ENCODE results near the gene KRT75. TPM values are rescaled to one million over a fixed set of nuclear protein-coding genes. Genes with fewer than 3 reads are reported as not detected.

Gene KRT75
- total RNA-seq, 2 experiments from 2014 or later = not detected

- Mint-ChIP-seq H3K27me3 (no peaks in the 10 kb centered on the region), H3K36me3 (ENCODE audit: low read depth) (no peaks in the 10 kb centered on the region), H3K27ac (no peak overlapping the region), H3K9me3 (no peaks in the 10 kb centered on the region), H3K4me3 (no peak overlapping the region), H3K4me1 (no peaks in the 10 kb centered on the region)
- ChIA-PET CTCF (interaction anchor here (0.7 to 1.1 kb wide), 2 partner anchors 18 to 169 kb away, joined by 3 to 4 read pairs; no protein-coding TSS in a partner anchor), POLR2A (no interaction called here)
- peak; percentile 16 for DNase-seq
These were observed 43.2 kb downstream of the KRT75 start for GRCh38 chr12:52390739-52391617.

- Mint-ChIP-seq H3K36me3 (ENCODE audit: low read depth) (no peaks in the 10 kb centered on the region), H3K27ac (no peak overlapping the region), H3K27me3 (no peaks in the 10 kb centered on the region), H3K4me1 (no peaks in the 10 kb centered on the region), H3K4me3 (no peak overlapping the region), H3K9me3 (no peaks in the 10 kb centered on the region)
- POLR2A ChIA-PET = no interaction called here
- no peak for DNase-seq
- CTCF ChIA-PET = no interaction called here
These were observed 44.6 kb downstream of the KRT75 start for GRCh38 chr12:52389313-52390207.

- Mint-ChIP-seq H3K36me3 (ENCODE audit: low read depth) (no peaks in the 10 kb centered on the region), H3K27me3 (no peaks in the 10 kb centered on the region), H3K27ac (no peak overlapping the region), H3K9me3 (no peaks in the 10 kb centered on the region), H3K4me3 (no peak overlapping the region), H3K4me1 (peaks cover 7% of the 10 kb centered on the region)
- no peak for DNase-seq
- POLR2A ChIA-PET = no interaction called here
- CTCF ChIA-PET = no interaction called here
These were observed 46.3 kb downstream of the KRT75 start for GRCh38 chr12:52387859-52388258.

- peaks cover 17% of the 10 kb centered on the region for H3K4me1 Mint-ChIP-seq
- no peak for DNase-seq
- no peaks in the 10 kb centered on the region for H3K36me3 Mint-ChIP-seq (ENCODE audit: low read depth)
- no peak within 1 kb of the TSS for H3K4me3 Mint-ChIP-seq
- H3K9me3 Mint-ChIP-seq = no peaks in the 10 kb centered on the region
- ChIA-PET POLR2A (no interaction called here), CTCF (no interaction called here)
- H3K27me3 Mint-ChIP-seq = no peaks in the 10 kb centered on the region
- H3K27ac Mint-ChIP-seq = no peak within 1 kb of the TSS
These were observed 48.9 kb downstream of the KRT75 start, which contains the start of gene KRT84 for GRCh38 chr12:52385226-52385702. TSS of gene KRT84 (minus strand) at chr12:52385652. CDS start at chr12:52385585, 67 bp downstream.

GRCh38 chr12:52383331-52383730 is 50.8 kb downstream of the KRT75 start:
- POLR2A ChIA-PET = no interaction called here
- Mint-ChIP-seq H3K27ac (no peak overlapping the region), H3K4me1 (peaks cover 17% of the 10 kb centered on the region), H3K9me3 (no peaks in the 10 kb centered on the region), H3K4me3 (no peak overlapping the region), H3K27me3 (no peaks in the 10 kb centered on the region), H3K36me3 (ENCODE audit: low read depth) (no peaks in the 10 kb centered on the region)
- CTCF ChIA-PET = interaction anchor here (0.9 to 1.1 kb wide), 2 partner anchors 11 to 502 kb away, joined by 3 to 4 read pairs; no protein-coding TSS in a partner anchor
- no peak for DNase-seq

- ChIA-PET POLR2A (no interaction called here), CTCF (interaction anchor here (1.1 to 1.9 kb wide), 2 partner anchors 10 to 502 kb away, joined by 3 to 6 read pairs; no protein-coding TSS in a partner anchor)
- H3K27ac Mint-ChIP-seq = no peak overlapping the region
- DNase-seq = peak; percentile 16
- no peaks in the 10 kb centered on the region for H3K9me3 Mint-ChIP-seq
- H3K4me1 Mint-ChIP-seq = peaks cover 17% of the 10 kb centered on the region
- no peaks in the 10 kb centered on the region for H3K27me3 Mint-ChIP-seq
- H3K4me3 Mint-ChIP-seq = no peak overlapping the region
- H3K36me3 Mint-ChIP-seq (ENCODE audit: low read depth) = no peaks in the 10 kb centered on the region
These were observed 51.3 kb downstream of the KRT75 start for GRCh38 chr12:52382854-52383253.

GRCh38 chr12:52381206-52381605 is 53.0 kb downstream of the KRT75 start:
- Mint-ChIP-seq H3K27me3 (no peaks in the 10 kb centered on the region), H3K4me1 (peaks cover 17% of the 10 kb centered on the region), H3K27ac (no peak overlapping the region), H3K36me3 (ENCODE audit: low read depth) (no peaks in the 10 kb centered on the region), H3K4me3 (no peak overlapping the region), H3K9me3 (no peaks in the 10 kb centered on the region)
- POLR2A ChIA-PET = no interaction called here
- no peak for DNase-seq
- CTCF ChIA-PET = interaction anchor here (1.0 to 1.9 kb wide), 3 partner anchors 9 to 234 kb away, joined by 3 to 6 read pairs (median 4); no protein-coding TSS in a partner anchor

GRCh38 chr12:52380271-52380694 is 53.9 kb downstream of the KRT75 start:
- no peak overlapping the region for H3K27ac Mint-ChIP-seq
- no peaks in the 10 kb centered on the region for H3K9me3 Mint-ChIP-seq
- H3K4me3 Mint-ChIP-seq = no peak overlapping the region
- peak; percentile 15 for DNase-seq
- no peaks in the 10 kb centered on the region for H3K36me3 Mint-ChIP-seq (ENCODE audit: low read depth)
- H3K27me3 Mint-ChIP-seq = peaks cover 5% of the 10 kb centered on the region
- H3K4me1 Mint-ChIP-seq = peaks cover 17% of the 10 kb centered on the region
- CTCF ChIA-PET = interaction anchor here (1.2 kb wide), 1 partner anchor 492 kb away, joined by 3 read pairs; no protein-coding TSS in a partner anchor
- POLR2A ChIA-PET = no interaction called here

GRCh38 chr12:52379536-52379935 is 54.6 kb downstream of the KRT75 start:
- no peak overlapping the region for H3K4me3 Mint-ChIP-seq
- ChIA-PET POLR2A (no interaction called here), CTCF (no interaction called here)
- no peaks in the 10 kb centered on the region for H3K9me3 Mint-ChIP-seq
- H3K36me3 Mint-ChIP-seq (ENCODE audit: low read depth) = no peaks in the 10 kb centered on the region
- peaks cover 6% of the 10 kb centered on the region for H3K27me3 Mint-ChIP-seq
- DNase-seq = no peak
- peaks cover 17% of the 10 kb centered on the region for H3K4me1 Mint-ChIP-seq
- H3K27ac Mint-ChIP-seq = no peak overlapping the region

- POLR2A ChIA-PET = no interaction called here
- Mint-ChIP-seq H3K27ac (no peak overlapping the region), H3K4me1 (peaks cover 13% of the 10 kb centered on the region), H3K36me3 (ENCODE audit: low read depth) (no peaks in the 10 kb centered on the region), H3K27me3 (peaks cover 16% of the 10 kb centered on the region), H3K9me3 (no peaks in the 10 kb centered on the region), H3K4me3 (no peak overlapping the region)
- CTCF ChIA-PET = interaction anchor here (1.2 kb wide), 1 partner anchor 488 kb away, joined by 3 read pairs; no protein-coding TSS in a partner anchor
- no peak for DNase-seq
These were observed 56.1 kb downstream of the KRT75 start for GRCh38 chr12:52378091-52378490.

- Mint-ChIP-seq H3K27ac (no peak overlapping the region), H3K9me3 (no peaks in the 10 kb centered on the region), H3K4me1 (peaks cover 4% of the 10 kb centered on the region), H3K4me3 (no peak overlapping the region), H3K36me3 (ENCODE audit: low read depth) (no peaks in the 10 kb centered on the region), H3K27me3 (peaks cover 16% of the 10 kb centered on the region)
- ChIA-PET POLR2A (no interaction called here), CTCF (interaction anchor here (1.2 kb wide), 1 partner anchor 489 kb away, joined by 3 read pairs; no protein-coding TSS in a partner anchor)
- no peak for DNase-seq
These were observed 56.9 kb downstream of the KRT75 start for GRCh38 chr12:52377266-52377665.
